CD4-positive, alpha-beta T cell treated with Interleukin-15 for 1 hour (primary cell): Measurements from ENCODE around the gene EPGN.
"Not testable (repeated sequence)": the region's sequence is repeated elsewhere in the genome, so short reads cannot be mapped to it uniquely, and the experiment has no call there.

Source experiments
- DNase-seq: peaks from one replicate; pipeline ENCODE4 v3.0.0-alpha.2; 2020

EPGN gene

GRCh38 chr4:74311696-74312313, 3.5 kb downstream of the EPGN start:
- DNase-seq: no peak

- DNase-seq: no peak
Observed at GRCh38 chr4:74314329-74314728, 6.1 kb downstream of the EPGN start.

- no peak for DNase-seq
Observed at GRCh38 chr4:74314944-74315343, 6.7 kb downstream of the EPGN start.

GRCh38 chr4:74315376-74315775, 7.1 kb downstream of the EPGN start:
- no peak for DNase-seq

- DNase-seq: no peak
Observed at GRCh38 chr4:74316397-74316796, 8.1 kb downstream of the EPGN start.

- no peak for DNase-seq
Observed at GRCh38 chr4:74317616-74318246, 9.5 kb downstream of the EPGN start.

GRCh38 chr4:74318276-74318675, 10.0 kb downstream of the EPGN start:
- no peak for DNase-seq

- no peak for DNase-seq
Observed at GRCh38 chr4:74319470-74319869, 11.2 kb downstream of the EPGN start.

- no peak for DNase-seq
Observed at GRCh38 chr4:74320559-74321118, 12.4 kb downstream of the EPGN start.

GRCh38 chr4:74322301-74322700, 14.0 kb downstream of the EPGN start:
- DNase-seq: no peak

GRCh38 chr4:74323663-74324062, 15.4 kb downstream of the EPGN start:
- no peak for DNase-seq

GRCh38 chr4:74324262-74324661, 16.0 kb downstream of the EPGN start:
- DNase-seq: no peak

GRCh38 chr4:74325886-74326285, 17.6 kb downstream of the EPGN start:
- DNase-seq: no peak

- DNase-seq: no peak
Observed at GRCh38 chr4:74327762-74328161, 19.5 kb downstream of the EPGN start.

GRCh38 chr4:74328501-74328900, 20.2 kb downstream of the EPGN start:
- DNase-seq: no peak

GRCh38 chr4:74329307-74329706, 21.0 kb downstream of the EPGN start:
- no peak for DNase-seq

- DNase-seq: no peak
Observed at GRCh38 chr4:74330295-74330750, 22.1 kb downstream of the EPGN start.

GRCh38 chr4:74331252-74331651, 23.0 kb downstream of the EPGN start:
- no peak for DNase-seq

- DNase-seq: no peak
Observed at GRCh38 chr4:74331944-74332343, 23.7 kb downstream of the EPGN start.

- no peak for DNase-seq
Observed at GRCh38 chr4:74334636-74335035, 26.4 kb downstream of the EPGN start.

GRCh38 chr4:74335341-74336021, 27.2 kb downstream of the EPGN start:
- DNase-seq: no peak

GRCh38 chr4:74338792-74339333, 30.6 kb downstream of the EPGN start:
- DNase-seq: no peak

GRCh38 chr4:74339501-74339900, 31.2 kb downstream of the EPGN start:
- no peak for DNase-seq

- DNase-seq: not testable (repeated sequence)
Observed at GRCh38 chr4:74340421-74340820, 32.2 kb downstream of the EPGN start.
